Peyer's patch (tissue), 4 donors: Measurements from ENCODE around the gene MNX1. TPM values are rescaled to one million over a fixed set of nuclear protein-coding genes. Genes with fewer than 3 reads are reported as not detected.

Experiments used
- DNase-seq, 3 donors: peaks; one replicate each; pipeline ENCODE4 v3.0.0-alpha.2; 2017 to 2019
- H3K27ac ChIP-seq, 4 donors: fragments of 200-600 bp; sonication (generic); one replicate each; pipeline ENCODE4 v1.5.1; 2016 to 2019
- H3K27me3 ChIP-seq, 2 donors: fragments of 200-600 bp; sonication (generic); one replicate each; pipeline ENCODE4 v1.5.1; 2019
- H3K36me3 ChIP-seq, 3 donors: fragments of 200-600 bp; sonication (generic); one replicate each; pipeline ENCODE4 v1.5.1; 2016 to 2019
- H3K4me1 ChIP-seq, 4 donors: fragments of 200-600 bp; sonication (generic); one replicate each; pipeline ENCODE4 v1.5.1; 2016 to 2019
- H3K4me3 ChIP-seq, 4 donors: fragments of 200-600 bp; sonication (generic); 1 replicate in 3 of 4; 2 replicates in 1 of 4; pipeline ENCODE4 v1.5.1; 2016 to 2019; ENCODE audit warnings: mild to moderate bottlenecking in 1 of 4
- H3K9me3 ChIP-seq, 4 donors: fragments of 200-600 bp; sonication (generic); one replicate each; pipeline ENCODE4 v1.5.1; 2016 to 2019; ENCODE audit warnings: mild to moderate bottlenecking in 1 of 4
- CTCF ChIP-seq, 6 experiments: fragments of 450-650 bp in 4 of 6; fragments of 200-600 bp in 2 of 6; sonication (generic) in 1 of 6; IDR thresholded peaks; one replicate each; pipeline ENCODE4 v1.5.1; 2017 to 2019; ENCODE audit warnings: antibody characterized with exemption in 6 of 6, mild to moderate bottlenecking in 3 of 6, moderate library complexity in 1 of 6
- POLR2A ChIP-seq, 2 donors: fragments of 450-650 bp; IDR thresholded peaks; one replicate each; pipeline ENCODE4 v1.5.1; 2017; ENCODE audit warnings: antibody characterized with exemption in 2 of 2, mild to moderate bottlenecking in 2 of 2, moderate library complexity in 2 of 2
- total RNA-seq, 4 donors: library from RNA; depleted of rRNA; stranded (reverse); fragments of >200 nt; gene quantifications; one replicate each; pipeline ENCODE4 v1.1.0, GENCODE V29; 2016

Gene MNX1
- total RNA-seq, 4 donors from 2014 or later, result 7.4 to 41.9 (median 16.9) TPM

DNA sequence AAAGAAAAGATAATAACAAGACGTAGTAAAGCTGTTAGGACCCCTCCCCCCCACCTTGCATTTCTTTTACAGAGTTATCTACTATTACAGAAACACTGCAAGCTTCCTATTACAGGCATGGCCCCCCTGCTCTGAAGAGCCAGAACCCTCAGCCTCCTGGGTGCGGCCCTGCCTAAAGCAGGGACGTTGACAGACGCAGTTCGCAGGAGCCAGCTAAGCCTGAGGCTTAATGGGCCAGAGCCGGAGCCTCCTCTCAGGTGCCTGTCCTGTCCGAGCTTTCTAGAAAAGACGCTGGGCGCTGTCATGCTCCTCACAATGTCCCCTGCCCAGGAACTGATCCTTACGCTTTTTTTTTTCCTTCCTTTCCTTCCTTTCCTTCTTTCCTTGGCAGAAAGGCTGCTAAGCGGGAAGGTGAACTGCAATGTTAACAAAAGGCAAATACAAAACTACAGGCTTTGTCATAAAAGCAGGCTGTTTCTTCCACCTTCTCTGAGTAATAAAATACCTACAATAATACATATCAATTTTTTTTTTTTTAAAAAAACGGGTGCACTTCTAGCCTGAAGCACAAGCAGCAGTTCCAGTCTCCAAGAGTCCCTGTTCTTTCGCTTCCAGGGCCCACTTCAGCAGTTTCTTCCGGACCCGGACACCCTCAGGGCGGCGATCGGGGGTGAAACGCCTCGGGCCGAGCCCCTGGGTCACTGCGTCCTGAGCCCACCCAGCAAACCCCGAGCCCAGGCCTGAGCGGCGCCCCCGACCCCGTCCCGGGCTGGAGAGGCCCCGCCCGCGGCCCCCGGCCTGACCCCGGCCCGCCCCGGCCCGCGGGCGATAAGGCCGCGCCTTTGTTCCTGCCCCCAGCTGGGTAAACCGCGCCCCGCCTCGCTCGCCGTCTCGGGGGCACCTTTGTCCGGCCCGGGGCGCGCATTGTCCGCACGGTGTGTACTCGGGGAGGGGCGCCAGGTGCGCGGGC lies 11.2 kb downstream of the MNX1 start:
- Histone ChIP-seq H3K9me3 (no peaks in the 10 kb centered on the region), H3K36me3 (no peaks in the 10 kb centered on the region), H3K27ac (peak overlapping the region in 3 of 4 donors; percentile 83 to 94 (median 86)), H3K4me1 (peaks cover 3 to 38% (median 10%) of the 10 kb centered on the region in 4 donors), H3K27me3 (peaks cover 6 to 29% of the 10 kb centered on the region in 2 donors), H3K4me3 (peak overlapping the region; percentile 41 to 89 (median 54))
- no peak for TF ChIP-seq CTCF (IDR thresholded peaks at IDR 0.05)
- no peak for TF ChIP-seq POLR2A (IDR thresholded peaks at IDR 0.05)
- DNase-seq, result peak in 2 of 3 donors; percentile 55 to 80

GRCh38 chr7:156994417-156994816 lies 16.0 kb downstream of the MNX1 start:
- DNase-seq, result no peak
- no peak for TF ChIP-seq POLR2A (IDR thresholded peaks at IDR 0.05)
- TF ChIP-seq CTCF (IDR thresholded peaks at IDR 0.05), result no peak
- Histone ChIP-seq H3K36me3 (no peaks in the 10 kb centered on the region), H3K27me3 (peaks cover under 1 to 2% of the 10 kb centered on the region in 2 donors), H3K4me1 (peaks cover 0 to 6% (median under 1%) of the 10 kb centered on the region in 4 donors), H3K27ac (no peak overlapping the region), H3K4me3 (no peak overlapping the region), H3K9me3 (no peaks in the 10 kb centered on the region)

DNA sequence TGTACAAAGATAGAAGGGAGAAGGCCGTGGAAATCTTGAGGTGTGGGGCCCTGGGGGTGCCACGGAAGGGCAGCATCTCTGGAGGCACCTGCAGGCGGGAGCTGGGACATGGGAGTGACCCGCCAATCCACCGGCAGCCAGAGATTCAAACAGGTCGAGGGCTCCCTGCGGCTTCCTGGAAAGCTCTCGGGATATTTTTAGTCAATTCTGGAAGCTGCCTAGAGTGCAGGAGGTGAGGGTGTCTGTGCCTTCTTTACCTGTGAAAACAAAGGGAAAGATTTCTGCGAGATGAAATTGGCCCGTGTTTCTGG lies 16.6 kb downstream of the MNX1 start:
- peaks cover 0 to 6% (median 0%) of the 10 kb centered on the region in 4 donors for H3K4me1 ChIP-seq
- H3K27me3 ChIP-seq, result no peaks in the 10 kb centered on the region
- no peak for DNase-seq
- no peak overlapping the region for H3K27ac ChIP-seq
- H3K4me3 ChIP-seq, result no peak overlapping the region
- TF ChIP-seq POLR2A (IDR thresholded peaks at IDR 0.05) (no peak), CTCF (IDR thresholded peaks at IDR 0.05) (no peak)
- no peaks in the 10 kb centered on the region for H3K9me3 ChIP-seq
- H3K36me3 ChIP-seq, result no peaks in the 10 kb centered on the region

DNA sequence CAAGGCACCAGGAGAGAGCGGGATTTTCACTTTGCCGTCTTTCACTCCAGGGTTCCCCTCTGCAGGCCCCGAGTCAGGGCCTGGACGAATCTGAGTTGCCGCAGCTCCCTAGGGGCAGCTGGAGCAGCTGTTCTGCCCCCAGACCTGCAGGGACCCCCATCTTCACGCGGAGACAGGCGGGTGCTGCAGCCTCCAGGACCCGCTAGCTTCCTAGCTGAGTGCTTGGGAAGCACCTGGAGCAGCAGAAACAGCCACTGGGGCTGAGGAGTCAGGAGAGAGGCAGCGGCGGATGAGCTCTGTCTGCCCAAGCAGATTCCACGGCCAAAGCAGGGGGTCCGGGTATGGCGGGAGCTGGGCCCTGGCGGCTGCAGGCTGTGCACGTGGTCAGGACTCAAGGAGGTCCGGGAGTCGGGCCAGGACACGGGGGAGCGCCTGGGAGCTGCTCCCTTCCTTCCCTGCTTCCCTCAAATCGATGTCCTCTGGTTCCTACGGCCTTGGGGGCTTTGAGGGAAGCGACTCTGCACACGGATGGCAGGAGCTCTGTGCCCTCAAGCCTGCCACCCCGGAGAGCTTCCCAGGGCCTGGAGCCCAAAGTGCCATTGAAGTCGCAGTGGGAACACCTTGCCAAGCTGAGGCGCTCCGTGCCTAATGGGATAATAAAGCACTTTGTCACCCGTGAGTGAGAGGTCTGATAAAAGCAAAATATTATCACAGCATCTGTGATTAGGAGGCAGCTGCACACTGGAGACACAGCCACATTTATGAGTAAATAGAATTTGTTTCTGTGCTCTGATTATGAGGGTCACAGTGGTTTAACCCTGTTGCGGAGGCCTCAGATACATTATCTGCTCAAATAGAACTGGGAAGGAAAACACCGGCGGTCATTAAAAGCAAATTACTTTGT lies 17.2 kb downstream of the MNX1 start:
- TF ChIP-seq POLR2A (IDR thresholded peaks at IDR 0.05) (no peak), CTCF (IDR thresholded peaks at IDR 0.05) (no peak)
- H3K27ac ChIP-seq, result no peak overlapping the region

GRCh38 chr7:156989766-156990535 lies 20.5 kb downstream of the MNX1 start:
- Histone ChIP-seq H3K27me3 (no peaks in the 10 kb centered on the region), H3K4me1 (peaks cover 0 to 6% (median 0%) of the 10 kb centered on the region in 4 donors), H3K9me3 (no peaks in the 10 kb centered on the region), H3K27ac (no peak overlapping the region), H3K36me3 (no peaks in the 10 kb centered on the region), H3K4me3 (no peak overlapping the region)
- DNase-seq, result no peak
- no peak for TF ChIP-seq CTCF (IDR thresholded peaks at IDR 0.05)

More for the DNA sequence above, 17.2 kb downstream of the MNX1 start:
- H3K4me1 ChIP-seq, result peaks cover 0 to 6% (median 0%) of the 10 kb centered on the region in 4 donors
- DNase-seq, result no peak
- no peak overlapping the region for H3K4me3 ChIP-seq
- no peaks in the 10 kb centered on the region for H3K36me3 ChIP-seq
- H3K9me3 ChIP-seq, result no peaks in the 10 kb centered on the region
- no peaks in the 10 kb centered on the region for H3K27me3 ChIP-seq
